HG03196 (cell line): Measurements from ENCODE around the gene ANKRD13C.
A peak's percentile ranks its signal among the peaks of the same experiment; 100 is the strongest.
"Not testable (repeated sequence)": the region's sequence is repeated elsewhere in the genome, so short reads cannot be mapped to it uniquely, and the experiment has no call there.

Experiments
- ATAC-seq: cut with Tn5 transposase; IDR thresholded peaks from one replicate; pipeline ENCODE4 v1.9.1; 2021; ENCODE audit not compliant: unreplicated experiment

Gene ANKRD13C

DNA sequence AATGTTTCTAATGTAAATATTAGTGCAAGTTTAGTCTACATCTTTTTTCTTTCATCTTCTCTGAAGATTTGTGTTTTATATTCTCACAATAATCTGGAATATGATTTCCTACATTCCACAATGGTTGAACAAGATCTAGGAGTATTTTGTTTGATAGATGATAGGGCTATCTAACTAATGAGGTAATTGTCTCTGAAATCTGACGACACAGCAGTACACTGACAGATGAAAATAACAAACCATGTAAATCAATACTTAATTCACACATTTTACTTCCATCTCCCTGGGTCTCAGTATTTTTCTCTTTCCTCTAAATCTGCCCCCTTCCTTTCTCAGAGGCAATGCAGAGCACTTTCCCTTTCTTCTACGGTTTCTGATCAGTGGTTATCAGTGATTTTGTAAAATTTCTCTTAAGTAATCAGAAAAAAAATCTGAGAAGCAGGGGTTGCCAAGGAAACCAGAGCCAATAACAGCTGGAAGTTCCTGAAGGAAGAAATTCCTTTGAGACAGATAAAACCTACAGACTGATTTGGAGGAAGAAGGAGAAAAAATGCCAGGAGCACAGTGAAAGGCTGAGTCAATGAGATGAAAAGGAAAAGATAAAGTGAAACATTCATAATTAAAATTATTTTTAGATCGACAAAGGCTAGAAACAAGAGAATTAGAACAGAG lies 7.3 kb upstream of the ANKRD13C start:
- no peak for ATAC-seq

- ATAC-seq, result no peak
Observed at GRCh38 chr1:70360321-70360720, 5.8 kb upstream of the ANKRD13C start.

GRCh38 chr1:70358921-70359564 lies 4.5 kb upstream of the ANKRD13C start:
- ATAC-seq, result peak; percentile 30

DNA sequence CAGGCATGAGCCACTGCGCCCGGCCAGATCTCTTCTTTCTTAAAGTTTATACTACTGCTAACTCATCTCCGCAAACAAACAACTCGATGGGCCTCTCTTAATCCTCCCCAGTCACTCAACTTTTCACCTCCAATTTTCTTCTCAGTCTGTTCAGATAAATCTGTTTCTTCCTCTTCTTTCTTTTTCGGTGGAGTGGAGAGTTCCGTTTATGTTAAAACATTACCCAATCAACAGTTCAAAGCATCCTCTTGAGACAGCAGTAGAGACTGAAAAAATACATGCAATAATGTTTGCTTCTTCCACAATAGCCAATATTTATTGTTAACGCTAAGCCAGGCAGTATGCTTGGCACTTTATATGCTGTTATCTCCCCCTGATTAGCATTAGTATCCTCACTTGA lies 1.4 kb upstream of the ANKRD13C start:
- ATAC-seq, result no peak

- no peak for ATAC-seq
Observed at GRCh38 chr1:70355111-70355407, 537 bp upstream of the ANKRD13C start.

DNA sequence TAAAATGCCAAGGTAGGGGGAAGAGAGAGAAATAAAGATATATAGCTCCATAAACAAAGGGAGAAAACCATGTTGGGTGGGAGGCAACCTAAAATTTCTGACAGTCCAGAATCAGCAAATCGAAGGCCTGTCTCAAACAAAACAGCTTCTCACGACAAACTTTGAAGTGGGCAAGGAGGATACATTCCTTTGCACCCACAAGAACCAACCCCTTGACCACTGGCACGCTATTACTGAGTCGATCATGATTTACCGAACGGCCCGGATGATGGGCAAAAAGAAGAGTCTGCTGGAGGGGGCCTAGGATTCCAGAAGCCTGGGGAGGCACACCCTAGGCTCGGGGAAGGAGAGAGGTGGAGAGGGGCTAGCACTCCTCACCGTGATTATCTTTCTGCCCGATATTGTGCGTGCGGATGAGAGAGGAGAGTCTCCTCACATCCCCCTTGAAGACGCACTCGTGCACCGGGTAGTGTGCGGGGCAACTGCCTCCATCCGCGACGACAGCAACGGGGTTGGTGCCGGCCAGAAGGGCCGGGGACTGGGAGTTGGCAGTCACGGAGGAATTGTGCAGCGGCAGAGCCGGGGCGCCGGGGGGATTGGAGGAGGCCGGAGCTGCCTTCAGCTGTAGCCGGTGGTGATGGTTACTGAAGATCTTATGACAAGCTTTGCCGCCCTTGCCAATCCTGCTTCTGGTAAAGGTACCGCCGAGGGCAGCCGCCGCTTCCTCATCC lies 756 bp downstream of the ANKRD13C start:
- peak; percentile 34 for ATAC-seq

GRCh38 chr1:70353044-70353443 lies 1.5 kb downstream of the ANKRD13C start:
- no peak for ATAC-seq

DNA sequence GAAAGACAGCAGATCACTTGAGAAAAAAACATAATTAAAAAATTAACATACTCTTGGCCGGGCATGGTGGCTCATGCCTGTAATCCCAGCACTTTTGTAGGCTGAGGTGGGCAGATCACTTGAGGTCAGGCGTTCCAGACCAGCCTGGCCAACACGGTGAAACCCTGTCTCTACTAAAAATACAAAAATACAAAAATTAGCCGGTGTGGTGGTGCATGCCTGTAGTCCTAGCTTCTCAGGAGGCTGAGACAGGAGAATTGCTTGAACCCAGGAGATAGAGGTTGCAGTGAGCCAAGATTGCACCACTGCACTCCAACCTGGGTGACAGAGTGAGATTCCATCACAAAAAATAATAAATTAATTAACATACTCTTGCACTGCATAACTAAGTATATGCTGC lies 4.7 kb downstream of the ANKRD13C start:
- ATAC-seq, result not testable (repeated sequence)

GRCh38 chr1:70348399-70349165 lies 5.9 kb downstream of the ANKRD13C start:
- no peak for ATAC-seq

GRCh38 chr1:70339644-70340043 lies 14.9 kb downstream of the ANKRD13C start:
- not testable (repeated sequence) for ATAC-seq

GRCh38 chr1:70336050-70336449 lies 18.5 kb downstream of the ANKRD13C start:
- no peak for ATAC-seq

GRCh38 chr1:70334436-70334835 lies 20.1 kb downstream of the ANKRD13C start:
- ATAC-seq, result no peak

DNA sequence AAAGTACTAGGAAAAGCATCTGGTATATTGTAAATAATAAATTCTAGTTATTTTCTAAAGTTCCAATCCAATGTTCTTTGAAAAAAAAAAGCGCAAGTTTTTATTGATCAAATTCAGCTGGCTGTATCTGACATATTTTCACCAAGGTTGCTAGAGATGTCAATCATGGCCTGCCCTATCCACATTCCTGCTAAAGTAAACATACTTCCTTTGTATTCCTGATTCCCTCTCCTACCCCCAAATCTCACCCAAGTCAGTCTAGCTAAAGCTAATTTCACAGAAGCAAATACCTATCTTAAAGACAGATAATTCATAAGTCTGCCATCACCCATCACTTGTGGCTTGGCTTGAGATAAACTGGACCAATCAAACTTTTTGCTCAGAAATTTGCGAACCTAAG lies 21.3 kb downstream of the ANKRD13C start:
- ATAC-seq, result no peak

DNA sequence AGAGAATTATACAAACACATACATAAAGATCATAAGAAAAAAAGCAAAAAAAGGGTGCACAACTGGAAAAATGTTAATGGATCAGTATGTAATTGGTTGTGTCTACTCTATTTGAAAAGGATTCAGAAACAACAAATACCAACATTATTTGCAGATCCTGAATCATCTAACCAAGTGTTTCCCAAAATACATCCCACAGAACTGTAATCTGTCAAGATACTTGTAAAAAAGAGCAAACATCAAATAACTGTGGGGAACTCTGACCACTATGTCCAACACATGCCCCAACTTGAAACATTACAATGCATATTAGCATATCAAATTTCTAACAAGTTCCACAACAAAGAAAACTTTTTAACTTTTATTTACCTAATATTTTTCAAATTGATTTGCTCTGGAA lies 22.6 kb downstream of the ANKRD13C start:
- ATAC-seq, result no peak

DNA sequence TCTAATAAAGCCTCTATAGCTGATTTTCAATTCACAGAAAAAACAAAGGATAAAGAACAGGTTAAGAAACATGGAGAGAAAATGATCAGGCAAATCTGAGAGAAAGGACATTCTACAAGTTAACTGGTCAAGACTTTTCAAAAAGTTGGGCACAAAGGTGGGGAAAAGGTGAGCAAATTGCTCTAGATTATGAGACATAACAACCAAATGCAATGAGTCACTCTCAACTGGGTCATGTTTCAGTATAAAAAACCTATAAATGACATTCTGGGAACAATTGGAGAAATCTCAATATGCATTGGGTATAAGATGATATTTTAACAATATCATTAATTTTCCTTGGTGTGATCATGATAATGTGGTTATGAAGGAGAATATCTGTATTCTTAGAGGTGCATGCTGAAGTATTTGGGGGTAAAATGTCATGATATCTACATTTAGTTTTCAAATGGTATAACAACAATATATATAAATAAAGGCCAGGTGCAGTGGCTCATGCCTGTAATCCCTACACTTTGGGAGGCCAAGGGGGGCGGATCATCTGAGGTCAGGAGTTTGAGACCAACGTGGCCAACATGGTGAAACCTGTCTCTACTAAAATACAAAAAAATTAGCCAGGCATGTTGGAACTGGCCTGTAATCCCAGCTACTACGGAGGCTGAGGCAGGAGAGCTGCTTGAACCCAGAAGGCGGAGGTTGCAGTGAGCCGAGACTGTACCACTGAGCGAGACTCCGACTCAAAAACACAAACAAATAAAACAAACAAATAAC lies 27.0 kb downstream of the ANKRD13C start:
- no peak for ATAC-seq

- ATAC-seq, result no peak
Observed at GRCh38 chr1:70324683-70325082, 29.8 kb downstream of the ANKRD13C start.

DNA sequence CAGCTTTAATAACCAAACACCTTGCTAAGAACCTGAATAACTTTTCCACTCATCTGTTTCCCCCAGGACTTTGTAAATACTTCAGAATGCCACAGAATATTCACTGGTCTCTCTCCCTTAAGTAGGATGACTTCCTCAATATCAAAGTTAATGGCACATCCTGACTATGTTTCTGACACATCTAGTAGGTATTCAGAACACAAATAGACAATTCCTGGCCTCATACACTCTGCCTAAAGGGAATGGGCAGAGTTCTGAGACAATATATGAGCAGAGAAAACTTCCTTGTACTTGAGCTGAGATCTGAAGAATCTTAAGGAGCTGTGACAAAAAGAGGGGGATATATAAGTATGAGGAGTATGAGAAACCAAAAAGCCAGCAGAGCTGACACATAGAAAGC lies 34.8 kb downstream of the ANKRD13C start:
- ATAC-seq, result no peak

DNA sequence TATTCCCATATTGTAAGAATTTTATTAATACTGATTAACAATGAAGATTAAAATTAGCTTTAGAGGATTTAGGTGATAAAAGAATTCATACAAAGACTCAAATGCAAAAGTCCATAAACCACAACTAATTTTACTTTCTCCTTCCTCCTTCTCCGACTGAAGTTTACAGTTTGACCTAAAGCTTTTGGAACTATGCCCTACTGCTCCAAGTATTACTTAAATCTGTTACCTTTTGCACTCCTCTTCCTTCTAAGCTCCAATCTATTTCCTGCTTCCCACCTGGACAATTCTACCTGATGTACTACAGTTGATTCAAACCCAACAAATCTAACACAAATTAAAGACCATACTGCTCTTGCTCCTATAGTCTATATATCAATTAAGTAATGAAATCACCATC lies 36.3 kb downstream of the ANKRD13C start:
- no peak for ATAC-seq

DNA sequence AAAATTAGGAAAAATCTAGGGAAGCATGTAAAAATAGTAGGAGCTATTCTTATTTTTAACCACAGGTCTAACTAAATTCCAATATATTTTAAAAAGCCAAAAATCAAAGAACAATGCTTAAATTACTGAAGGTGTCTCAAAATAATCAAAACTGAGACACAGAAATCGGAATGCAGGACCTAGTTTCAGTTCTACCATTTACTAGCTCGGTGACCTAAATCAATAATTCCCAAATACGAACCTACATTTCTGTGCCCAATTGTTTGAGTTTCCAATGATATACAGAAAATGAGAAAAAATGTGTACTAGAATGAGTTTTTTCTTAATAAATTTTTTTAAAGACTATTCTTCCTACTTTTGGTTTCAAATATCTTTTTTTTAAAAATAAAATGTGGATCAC lies 37.4 kb downstream of the ANKRD13C start:
- no peak for ATAC-seq

GRCh38 chr1:70315782-70316181 lies 38.7 kb downstream of the ANKRD13C start:
- ATAC-seq, result no peak
